NCI-H748 (cell line): ENCODE measurements around the gene SAP30BP.

Experiments
- DNase-seq: peaks from one replicate; lab custom pipeline; 2025; ENCODE audit not compliant: unreplicated experiment; lab: John Stamatoyannopoulos, UW

The SAP30BP gene

DNA sequence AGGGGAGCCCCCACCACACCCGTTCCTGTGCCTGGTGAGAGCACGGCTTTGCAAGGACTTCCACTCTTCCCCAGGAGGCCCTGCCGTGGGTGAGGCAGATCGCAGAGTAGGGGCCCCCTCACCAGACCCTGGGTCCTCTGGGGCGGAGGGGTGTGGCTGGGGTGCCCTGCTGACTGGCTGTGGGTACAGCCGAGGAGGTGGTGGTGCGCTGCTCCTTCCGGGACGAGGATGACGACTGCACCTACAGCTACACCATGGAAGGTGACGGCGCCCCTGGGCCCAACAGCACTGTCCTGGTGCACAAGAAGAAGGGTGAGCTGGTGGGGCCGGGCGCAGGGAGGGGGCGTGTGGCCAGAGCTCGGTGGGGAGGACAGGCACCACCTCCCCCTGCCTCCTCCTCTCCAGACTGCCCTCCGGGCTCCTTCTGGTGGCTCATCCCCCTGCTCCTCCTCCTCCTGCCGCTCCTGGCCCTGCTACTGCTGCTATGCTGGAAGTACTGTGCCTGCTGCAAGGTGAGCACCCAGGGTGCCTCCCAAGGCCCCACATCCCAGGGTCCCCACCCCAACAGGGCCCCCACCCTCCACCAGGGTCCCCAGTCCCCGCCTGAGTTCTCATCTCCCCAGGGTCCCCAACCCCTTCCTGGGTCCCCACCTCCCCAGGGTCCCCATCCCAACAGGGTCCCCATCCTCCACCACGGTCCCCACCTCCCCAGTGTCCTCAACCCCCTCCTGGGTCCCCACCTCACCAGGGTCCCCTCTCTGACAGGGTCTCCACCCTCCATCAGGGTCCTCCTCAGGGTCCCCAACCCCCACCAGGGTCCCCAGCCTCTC is 70.2 kb downstream of the SAP30BP start:
- no peak for DNase-seq

DNA sequence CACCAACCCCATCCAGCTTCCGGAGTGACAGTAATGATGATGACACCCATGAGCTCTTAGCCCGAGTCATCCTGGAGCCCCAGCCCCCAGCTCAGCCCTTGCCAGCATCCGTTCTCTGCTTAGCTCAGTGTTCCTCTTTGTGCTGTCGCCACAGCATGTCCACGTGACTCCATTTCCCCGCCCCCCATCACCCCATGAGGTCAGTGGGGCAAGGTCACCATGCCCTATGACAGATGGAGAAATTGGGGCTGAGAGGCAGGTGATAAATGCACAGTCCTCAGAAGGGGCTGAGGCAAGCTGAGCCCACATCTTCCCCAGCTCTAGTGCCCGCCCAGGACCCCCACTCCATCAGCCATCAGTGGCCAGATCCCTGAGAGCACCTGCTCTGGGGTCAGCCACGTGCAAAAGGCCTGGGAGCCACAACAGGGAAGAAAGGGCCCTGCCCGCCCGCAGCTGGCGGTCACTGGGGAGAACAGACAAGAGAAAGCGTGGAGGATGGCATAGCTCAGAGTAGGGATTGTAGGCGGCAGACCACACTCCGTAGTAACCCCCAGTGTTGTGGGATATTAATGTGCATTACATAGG is 71.2 kb downstream of the SAP30BP start:
- DNase-seq, result no peak

DNA sequence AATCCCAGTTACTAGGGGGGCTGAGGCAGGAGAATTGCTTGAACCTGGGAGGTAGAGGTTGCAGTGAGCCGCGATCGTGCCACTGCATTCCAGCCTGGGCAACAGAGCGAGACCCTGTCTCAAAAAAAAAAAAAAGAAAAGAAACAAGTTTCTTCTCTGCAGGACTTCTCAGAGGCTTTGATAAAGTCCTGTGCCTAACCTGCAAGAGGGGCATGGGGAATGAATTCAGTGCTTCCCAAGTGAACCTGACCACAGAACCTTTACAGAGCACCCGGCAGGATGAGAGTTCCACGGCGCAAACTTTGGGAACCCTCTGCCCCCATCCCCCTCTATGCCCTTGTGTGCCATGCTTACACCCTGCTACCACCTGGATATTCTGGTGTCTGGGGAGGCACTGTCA is 72.0 kb downstream of the SAP30BP start:
- no peak for DNase-seq

DNA sequence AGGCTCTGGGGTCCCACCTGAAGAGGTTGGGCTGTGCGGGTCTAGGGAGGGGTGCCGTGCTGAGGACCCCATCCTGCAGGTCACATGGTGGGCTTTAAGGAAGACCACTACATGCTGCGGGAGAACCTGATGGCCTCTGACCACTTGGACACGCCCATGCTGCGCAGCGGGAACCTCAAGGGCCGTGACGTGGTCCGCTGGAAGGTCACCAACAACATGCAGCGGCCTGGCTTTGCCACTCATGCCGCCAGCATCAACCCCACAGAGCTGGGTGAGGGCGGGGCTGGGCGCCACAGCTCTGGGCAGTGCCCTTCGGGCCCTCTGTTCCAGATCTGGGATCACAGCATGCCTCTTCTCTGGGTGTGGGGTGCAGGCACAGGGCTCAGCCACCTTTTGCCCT is 72.7 kb downstream of the SAP30BP start:
- DNase-seq, result no peak

DNA sequence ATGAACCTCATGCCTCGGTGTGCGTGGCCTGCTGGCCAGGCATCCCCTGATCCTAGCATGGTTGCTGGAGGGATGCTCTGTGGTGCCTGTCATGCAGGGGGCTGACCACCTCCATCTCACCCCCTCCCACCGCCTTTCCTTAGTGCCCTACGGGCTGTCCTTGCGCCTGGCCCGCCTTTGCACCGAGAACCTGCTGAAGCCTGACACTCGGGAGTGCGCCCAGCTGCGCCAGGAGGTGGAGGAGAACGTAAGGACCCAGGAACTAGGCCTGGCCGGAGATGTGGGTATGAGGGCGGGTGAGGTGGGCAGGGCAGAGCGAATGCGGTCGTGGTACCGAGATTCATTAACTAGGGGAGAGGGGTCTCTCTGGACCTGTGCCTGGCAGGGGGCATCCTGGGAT is 73.1 kb downstream of the SAP30BP start:
- no peak for DNase-seq

DNA sequence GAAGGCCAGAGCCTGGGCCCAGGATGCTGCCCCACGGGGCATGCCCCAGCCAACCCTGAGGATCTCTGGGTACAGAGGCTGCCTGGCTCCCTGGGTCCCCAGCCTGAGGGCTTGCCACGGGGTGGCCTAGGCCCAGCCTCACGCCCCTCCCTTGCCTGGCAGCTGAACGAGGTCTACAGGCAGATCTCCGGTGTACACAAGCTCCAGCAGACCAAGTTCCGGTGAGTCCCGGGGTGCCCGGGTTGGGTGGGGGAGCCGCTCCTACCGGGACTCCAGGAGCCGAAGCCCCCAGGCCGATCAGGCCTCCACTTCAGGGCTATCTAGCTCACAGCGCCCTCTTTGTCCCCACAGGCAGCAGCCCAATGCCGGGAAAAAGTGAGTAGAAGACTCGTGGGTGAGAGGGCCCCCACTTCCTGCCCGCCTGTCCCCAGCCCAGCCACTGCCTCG is 73.5 kb downstream of the SAP30BP start:
- DNase-seq, result no peak

DNA sequence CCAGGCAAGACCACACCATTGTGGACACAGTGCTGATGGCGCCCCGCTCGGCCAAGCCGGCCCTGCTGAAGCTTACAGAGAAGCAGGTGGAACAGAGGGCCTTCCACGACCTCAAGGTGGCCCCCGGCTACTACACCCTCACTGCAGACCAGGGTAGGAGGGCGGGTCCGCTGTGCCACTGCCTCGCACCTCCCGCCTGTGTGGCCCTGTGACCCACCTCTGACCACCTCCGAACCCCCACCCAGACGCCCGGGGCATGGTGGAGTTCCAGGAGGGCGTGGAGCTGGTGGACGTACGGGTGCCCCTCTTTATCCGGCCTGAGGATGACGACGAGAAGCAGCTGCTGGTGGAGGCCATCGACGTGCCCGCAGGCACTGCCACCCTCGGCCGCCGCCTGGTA is 75.2 kb downstream of the SAP30BP start:
- DNase-seq, result no peak

DNA sequence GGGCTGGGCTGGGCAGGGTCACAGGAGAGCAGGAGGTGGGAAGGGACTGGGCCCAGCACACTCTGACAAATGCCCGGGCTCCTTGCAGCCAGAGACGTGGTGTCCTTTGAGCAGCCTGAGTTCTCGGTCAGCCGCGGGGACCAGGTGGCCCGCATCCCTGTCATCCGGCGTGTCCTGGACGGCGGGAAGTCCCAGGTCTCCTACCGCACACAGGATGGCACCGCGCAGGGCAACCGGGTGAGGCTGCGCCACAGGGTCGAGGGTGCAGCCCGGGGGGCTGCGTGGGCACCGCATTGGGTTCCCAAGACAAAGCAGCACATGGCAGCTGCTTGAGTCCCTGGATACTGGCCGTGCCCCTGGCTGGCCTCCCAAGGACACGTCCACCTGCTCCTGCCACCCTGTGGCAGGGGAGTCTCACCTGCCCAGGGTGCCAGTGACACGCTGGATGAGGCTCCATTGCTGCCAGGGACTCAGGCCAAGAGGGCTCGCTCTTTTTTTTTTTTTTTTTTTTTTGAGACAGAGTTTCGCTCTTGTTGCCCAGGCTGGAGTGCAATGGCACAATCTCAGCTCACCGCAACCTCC is 76.6 kb downstream of the SAP30BP start:
- no peak for DNase-seq

DNA sequence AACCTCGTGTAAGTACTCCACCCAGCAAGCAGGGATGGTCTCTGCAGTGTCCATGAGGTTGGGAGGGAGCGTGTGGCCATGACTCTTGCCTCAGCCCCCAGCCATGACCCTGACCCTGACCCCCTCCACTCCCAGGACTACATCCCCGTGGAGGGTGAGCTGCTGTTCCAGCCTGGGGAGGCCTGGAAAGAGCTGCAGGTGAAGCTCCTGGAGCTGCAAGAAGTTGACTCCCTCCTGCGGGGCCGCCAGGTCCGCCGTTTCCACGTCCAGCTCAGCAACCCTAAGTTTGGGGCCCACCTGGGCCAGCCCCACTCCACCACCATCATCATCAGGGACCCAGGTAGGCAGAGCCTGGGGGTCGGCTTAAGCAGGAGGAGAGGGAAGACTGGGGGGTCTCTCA is 81.6 kb downstream of the SAP30BP start:
- no peak for DNase-seq

DNA sequence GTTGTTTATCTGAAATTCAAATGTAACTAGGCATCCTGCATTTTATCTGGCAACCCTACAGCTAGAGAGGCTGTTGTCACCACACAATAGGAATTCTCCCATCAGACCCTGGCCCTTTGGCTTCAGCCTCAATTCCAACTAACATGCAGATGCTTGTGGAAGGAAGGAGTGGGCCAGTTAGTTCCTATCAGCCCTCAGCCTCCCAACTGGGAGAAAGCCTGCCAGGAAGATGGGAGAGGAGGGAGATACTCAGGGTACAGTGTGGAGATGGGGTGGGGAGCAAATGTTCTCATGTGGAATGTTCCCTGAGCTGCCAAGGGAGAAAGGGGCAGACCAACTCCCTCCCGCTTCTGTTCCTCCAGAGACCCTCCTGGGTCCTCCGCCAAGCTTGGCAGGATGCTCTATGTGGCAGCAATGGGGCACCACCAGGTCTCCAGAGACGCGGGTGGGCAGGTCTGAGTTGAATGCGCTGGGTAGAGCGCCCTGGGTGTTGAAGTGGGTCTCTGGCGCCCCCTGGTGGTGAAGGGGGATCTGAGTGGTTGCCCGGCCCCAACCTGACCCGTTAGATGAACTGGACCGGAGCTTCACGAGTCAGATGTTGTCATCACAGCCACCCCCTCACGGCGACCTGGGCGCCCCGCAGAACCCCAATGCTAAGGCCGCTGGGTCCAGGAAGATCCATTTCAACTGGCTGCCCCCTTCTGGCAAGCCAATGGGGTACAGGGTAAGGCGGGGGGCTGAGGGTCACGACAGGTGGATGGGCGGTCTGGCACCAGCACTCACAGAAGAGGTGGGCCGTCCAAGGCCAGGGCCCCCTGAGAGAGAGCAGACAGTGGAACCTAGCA is 82.6 kb downstream of the SAP30BP start:
- peak; percentile 52 for DNase-seq

DNA sequence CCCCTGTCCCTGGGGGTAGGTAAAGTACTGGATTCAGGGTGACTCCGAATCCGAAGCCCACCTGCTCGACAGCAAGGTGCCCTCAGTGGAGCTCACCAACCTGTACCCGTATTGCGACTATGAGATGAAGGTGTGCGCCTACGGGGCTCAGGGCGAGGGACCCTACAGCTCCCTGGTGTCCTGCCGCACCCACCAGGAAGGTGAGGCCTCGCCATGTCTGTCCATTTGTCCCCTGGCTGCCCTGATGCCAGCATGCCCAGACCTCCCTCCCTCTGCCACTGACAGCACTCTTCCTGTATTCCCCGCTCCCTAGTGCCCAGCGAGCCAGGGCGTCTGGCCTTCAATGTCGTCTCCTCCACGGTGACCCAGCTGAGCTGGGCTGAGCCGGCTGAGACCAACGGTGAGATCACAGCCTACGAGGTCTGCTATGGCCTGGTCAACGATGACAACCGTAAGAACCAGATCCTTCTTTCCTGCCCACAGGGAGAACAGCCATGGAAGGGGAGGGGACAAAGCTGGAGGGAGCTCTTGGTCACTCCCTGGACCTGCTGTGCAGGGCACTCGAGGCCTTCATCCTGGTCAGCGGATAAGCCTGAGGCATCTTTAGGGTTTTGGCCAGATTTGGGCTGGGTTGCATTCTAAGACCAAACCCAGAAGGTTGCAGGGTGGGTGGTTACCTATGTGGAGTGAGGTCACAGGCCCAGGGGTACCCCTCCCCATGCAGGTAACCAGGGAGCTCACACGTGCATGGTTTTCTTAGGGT is 83.7 kb downstream of the SAP30BP start:
- DNase-seq, result no peak

DNA sequence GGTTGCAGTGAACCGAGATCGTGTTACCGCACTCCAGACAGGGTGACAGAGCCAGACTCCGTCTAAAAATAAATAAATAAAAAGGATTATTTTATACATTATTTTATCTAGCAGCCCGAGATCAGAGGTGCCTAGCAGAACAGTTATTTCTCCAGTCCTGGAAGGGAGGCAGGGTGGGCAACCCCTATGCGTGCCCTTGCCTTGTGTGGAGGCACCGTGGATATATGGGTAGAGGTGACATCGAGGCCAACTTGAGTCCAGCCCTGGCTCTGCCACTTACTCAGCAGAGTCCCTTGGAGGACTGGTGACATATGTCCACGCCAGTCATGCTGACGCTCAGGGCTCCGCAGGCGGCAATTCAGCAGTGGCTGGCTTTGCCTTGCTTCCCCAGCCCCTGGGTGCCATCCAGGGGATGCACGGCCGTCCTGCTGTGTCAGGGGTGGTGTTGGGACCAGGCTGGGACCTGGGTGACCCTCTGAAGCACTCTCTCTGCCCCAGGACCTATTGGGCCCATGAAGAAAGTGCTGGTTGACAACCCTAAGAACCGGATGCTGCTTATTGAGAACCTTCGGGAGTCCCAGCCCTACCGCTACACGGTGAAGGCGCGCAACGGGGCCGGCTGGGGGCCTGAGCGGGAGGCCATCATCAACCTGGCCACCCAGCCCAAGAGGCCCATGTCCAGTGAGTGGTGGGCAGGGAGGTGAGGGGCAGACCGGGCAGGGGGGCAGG is 84.7 kb downstream of the SAP30BP start:
- DNase-seq, result no peak

DNA sequence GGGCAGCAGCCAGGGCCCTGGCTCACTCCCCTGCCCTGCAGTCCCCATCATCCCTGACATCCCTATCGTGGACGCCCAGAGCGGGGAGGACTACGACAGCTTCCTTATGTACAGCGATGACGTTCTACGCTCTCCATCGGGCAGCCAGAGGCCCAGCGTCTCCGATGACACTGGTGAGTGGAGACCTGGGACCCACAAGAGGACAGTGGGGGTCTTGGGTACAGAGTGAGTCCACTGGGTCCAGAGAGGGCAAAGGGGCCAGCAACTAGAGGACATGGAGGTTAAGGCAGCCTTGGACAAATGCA is 85.2 kb downstream of the SAP30BP start:
- no peak for DNase-seq

DNA sequence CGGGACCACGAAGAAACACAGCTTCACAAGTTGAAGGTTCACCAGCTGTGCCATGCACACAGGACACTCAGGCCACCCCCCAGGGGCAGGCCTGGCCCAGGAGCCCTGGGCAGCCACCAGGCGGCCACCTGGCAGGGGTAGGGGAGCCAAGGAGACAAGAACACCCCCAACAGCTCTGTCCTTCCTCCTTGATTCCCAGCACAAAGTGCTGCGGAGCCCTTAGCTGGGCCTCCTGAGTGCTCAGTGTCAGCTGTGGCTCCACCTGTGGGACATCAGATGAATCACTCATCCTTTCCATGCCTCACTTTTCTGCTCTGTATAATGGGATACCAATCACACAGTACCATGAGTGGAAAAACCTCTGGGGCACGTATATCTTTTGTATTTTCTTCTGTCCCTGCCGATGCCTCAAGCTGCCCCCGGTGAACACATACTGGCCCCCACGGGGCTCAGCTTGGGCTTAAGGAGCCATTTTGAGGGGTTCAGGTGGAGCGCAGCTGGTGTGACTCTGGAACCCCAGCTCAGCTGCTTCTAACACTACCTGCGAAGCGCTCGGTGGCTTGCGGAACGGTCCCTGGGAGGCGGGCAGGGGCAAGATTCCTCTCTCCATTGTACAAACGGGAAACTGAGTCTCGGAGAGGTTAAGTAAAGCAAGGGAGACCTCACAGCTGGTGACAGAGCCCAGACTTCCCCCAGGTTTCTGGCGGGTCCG is 85.8 kb downstream of the SAP30BP start:
- no peak for DNase-seq

DNA sequence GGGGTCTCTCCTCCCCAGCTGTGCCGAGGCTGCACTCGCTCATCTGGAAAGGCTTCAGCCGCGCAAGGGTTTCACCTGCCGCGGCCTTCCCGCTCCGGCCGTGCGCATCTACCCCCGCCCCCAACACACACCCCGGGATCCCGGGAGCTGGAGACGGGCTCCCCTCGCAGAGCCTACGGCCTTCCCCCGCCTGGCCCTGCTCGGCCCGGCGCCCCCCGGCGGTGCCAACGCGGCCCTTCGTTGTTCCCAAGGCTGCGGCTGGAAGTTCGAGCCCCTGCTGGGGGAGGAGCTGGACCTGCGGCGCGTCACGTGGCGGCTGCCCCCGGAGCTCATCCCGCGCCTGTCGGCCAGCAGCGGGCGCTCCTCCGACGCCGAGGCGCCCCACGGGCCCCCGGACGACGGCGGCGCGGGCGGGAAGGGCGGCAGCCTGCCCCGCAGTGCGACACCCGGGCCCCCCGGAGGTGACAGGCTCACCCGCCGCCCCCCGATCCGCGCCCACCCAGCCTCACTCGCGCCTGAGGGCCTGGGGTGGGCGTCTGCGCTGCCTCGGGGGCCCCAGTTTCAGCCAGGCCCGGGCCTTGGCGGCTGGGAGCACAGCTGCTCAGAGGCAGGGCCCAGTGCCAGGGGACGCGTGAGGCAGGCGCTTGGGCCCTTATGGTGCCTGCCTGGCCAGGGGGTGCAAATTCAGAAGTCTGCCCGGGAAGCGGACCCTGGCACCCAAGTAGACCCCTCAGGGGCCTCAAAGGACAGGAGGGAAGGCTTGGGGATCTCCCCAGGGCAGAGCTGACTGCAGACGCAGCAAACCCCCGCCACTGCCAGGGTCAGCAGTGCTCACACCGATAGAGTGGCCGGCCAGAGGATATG is 86.6 kb downstream of the SAP30BP start:
- DNase-seq, result no peak

DNA sequence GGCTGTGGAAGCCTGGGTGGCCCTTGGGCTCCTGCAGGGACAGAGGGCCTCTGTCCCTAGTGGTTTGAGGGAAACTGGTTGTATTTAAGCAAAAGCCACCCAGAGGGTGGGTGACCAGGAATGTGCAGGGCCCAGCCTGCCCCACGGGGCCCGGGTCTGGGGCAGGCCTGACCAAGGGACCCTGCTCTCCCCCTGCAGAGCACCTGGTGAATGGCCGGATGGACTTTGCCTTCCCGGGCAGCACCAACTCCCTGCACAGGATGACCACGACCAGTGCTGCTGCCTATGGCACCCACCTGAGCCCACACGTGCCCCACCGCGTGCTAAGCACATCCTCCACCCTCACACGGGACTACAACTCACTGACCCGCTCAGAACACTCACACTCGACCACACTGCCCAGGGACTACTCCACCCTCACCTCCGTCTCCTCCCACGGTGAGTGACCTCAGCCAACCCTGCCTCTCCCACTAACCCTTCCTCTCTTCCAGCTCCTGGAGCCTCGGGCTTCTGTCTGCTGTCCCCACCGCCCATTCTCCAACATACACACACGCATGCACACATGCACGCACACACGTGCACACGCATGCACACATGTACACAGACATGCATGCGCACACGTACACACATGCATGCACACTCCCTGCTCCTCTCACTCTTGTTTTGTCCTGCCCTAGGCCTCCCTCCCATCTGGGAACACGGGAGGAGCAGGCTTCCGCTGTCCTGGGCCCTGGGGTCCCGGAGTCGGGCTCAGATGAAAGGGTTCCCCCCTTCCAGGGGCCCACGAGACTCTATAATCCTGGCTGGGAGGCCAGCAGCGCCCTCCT is 87.5 kb downstream of the SAP30BP start:
- no peak for DNase-seq

DNA sequence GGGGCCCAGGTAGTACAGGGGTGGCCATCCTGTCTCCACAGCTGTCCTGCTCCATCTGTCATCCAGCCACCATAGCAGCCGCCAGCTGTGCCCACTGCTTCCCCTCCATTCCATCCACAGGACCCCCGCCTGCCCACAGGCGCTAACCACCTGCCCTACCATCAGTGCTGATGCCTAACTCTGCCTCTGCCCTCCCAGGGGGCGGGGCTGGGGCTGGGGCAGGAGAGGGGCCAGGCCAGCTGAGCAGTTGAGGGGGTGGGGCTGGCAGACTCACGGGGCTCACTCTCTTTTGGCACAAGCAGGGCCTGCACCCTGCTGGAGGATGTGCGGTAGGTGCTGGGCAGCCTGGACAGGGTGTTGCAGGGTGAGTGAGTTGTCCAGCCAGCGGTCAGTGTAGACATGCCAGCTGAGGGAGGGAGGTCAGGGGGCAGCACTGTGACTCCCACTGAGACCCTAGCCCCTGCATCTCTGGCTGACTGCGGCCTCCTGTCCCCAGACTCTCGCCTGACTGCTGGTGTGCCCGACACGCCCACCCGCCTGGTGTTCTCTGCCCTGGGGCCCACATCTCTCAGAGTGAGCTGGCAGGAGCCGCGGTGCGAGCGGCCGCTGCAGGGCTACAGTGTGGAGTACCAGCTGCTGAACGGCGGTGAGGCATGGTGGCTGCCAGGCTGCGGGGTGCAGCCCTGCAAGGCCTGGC is 88.2 kb downstream of the SAP30BP start:
- DNase-seq, result no peak
